HG03521 (cell line): ENCODE results near the gene COL6A2.

ENCODE experiments used
- ATAC-seq: cut with Tn5 transposase; IDR thresholded peaks from one replicate; pipeline ENCODE4 v1.9.1; 2021; ENCODE audit warnings: mild to moderate bottlenecking, moderate library complexity; ENCODE audit not compliant: unreplicated experiment

COL6A2 gene

GRCh38 chr21:46153247-46154154 lies 55.6 kb downstream of the COL6A2 start:
- no peak for ATAC-seq

- no peak for ATAC-seq
These were observed 56.4 kb downstream of the COL6A2 start for GRCh38 chr21:46154155-46154954.

DNA sequence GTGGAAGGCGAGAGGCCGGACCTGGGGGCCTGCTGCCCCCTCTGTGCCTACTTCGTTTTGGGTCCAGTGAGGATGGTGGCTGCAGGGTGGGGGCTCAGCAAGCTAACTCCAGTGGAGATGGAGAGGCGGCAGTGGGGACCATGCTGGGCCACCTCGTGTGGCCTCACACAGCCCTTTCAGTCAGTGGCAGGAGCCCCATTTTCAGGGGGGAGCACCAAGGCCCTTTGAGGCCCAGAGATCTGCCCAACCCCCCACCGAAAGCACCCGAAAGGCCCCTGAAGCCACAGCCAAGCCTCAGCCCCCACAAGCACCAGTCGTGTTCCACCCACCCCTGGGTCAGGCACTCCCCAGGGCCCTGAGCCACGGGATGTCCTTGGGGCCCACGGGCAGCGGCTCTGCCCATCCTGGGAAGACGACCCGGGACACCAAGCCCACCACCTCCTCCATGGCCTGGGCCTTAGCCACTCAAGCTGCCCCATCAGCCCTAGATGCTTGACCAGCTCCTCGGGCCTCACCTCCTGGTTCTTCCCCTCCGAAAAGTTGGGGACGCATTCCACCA lies 57.1 kb downstream of the COL6A2 start:
- no peak for ATAC-seq

DNA sequence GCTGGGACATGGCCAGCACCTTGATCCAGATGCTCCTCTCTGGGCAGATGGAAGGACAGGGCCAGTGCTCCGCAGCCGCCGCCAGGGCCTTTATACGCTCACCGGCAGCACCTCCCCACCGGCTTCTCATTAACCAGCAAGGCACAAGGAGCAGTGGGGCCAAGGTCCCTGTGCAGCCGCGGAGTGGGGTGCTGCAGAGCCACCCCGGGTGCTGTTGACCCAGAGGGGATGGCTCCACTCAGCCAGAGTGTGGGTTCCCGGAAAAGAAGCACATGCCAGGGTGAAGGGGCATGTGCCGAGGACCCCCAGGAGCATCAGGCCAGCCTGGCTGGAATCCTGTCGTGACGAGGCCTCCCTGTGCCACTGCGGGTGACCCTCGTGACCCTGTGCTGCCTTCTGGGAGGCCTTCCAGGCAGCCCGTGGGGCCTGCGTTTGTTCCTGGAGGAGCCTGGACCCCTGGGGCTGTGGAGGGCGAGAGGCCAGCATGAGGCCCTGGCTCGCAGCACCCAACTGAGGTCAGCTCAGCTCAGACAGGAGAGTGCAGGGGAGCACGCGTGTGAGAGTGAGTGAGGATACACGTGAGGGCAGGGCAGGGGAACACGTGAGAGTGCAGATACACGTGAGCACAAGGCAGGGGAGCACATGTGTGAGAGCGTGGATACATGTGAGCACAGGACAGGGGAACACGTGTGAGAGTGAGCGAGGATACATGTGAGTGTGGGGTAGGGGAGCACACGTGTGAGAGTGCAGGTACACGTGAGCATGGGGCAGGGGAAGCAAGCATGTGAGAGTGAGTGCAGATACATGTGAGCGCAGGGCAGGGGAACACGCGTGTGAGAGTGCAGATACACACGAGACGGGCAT lies 57.8 kb downstream of the COL6A2 start, which contains the start of gene FTCD:
Gene FTCD (minus strand): TSS at position 66 of the 864 bp plus-strand sequence. CDS start 56 bp downstream, at position 10.
- ATAC-seq: no peak

DNA sequence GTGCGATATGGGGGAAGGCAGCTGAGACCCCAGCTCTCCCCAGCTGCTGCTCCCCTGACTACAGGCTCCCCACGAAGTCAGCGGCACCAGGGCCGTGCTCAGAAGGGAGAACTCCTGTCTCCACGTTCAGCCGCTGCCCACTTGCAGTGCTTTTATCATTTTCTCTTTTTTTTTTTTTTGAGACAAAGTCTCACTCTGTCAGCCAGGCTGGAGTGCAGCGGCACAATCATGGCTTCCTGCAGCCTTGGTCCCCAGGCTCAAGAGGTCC lies 58.4 kb downstream of the COL6A2 start:
- no peak for ATAC-seq

DNA sequence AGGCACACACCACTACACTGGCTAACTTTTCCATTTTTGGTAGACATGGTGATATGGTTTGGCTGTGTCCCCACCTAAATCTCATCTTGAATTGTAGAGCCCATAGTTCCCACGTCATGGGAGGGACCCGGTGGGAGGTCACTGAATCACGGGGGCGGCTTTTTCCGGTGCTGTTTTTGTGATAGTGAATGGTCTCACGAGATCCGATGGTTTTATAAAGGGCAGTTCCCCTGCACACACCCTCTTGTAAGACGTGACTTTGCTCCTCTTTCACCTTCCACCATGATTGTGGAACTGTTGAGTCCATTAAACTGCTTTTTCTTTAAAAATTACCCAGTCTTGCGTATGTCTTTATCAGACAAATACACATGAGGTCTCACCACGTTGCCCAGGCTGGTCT lies 58.8 kb downstream of the COL6A2 start:
- ATAC-seq: no peak

- no peak for ATAC-seq
These were observed 59.6 kb downstream of the COL6A2 start for GRCh38 chr21:46157396-46157986.

DNA sequence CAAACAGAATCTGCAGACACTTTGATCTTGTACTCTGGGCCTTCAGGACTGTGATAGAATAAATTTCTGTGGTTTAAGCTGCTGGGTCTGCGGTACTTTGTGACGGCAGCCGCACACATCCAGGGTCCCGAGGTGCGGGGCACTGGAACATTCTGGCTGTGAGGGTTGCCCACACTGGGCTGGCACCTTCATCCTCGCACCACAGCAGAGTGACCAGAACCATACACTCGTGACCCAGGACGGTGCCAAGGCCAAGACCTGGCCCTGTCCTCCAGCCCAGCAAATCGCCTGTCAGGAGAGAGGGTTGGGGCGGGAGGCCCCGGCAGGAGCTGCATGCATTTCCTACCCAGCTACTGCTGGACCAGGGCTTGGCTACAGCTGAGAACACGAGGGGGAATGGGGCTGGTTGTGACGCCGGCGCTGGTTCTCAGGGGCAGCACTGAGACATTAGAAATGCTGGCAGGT lies 60.1 kb downstream of the COL6A2 start:
- no peak for ATAC-seq

DNA sequence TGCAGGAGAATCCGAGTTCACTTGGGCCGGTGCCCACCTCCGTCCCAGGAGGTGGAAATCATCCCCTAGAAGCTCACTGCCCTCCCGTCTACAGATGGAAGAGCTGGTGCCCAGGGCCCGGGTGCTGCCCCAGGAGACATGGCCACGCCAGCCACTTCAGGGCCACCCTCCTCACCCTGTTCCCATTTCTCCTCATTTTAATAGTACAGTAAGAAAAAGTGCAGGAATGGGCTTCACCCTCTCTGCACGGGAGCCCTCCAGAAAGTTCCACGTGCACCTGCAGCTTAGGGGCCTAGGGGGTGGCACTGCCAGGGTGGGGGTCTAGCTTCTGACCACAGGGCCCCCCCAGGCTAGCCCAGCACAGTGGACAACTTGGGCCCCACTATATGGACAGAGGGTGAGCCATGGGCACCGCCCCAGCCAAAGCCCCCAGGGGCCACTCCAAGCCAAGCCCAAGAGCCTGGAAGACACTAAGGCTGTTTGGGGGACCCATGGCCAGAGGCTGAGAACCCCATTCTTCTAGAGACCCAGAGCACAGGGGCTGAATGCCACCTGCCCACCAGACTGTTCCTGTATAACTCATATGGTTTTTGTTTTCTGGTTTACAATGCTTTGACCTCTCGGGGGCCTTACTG lies 60.9 kb downstream of the COL6A2 start:
- no peak for ATAC-seq

GRCh38 chr21:46159390-46159789 lies 61.5 kb downstream of the COL6A2 start:
- no peak for ATAC-seq

DNA sequence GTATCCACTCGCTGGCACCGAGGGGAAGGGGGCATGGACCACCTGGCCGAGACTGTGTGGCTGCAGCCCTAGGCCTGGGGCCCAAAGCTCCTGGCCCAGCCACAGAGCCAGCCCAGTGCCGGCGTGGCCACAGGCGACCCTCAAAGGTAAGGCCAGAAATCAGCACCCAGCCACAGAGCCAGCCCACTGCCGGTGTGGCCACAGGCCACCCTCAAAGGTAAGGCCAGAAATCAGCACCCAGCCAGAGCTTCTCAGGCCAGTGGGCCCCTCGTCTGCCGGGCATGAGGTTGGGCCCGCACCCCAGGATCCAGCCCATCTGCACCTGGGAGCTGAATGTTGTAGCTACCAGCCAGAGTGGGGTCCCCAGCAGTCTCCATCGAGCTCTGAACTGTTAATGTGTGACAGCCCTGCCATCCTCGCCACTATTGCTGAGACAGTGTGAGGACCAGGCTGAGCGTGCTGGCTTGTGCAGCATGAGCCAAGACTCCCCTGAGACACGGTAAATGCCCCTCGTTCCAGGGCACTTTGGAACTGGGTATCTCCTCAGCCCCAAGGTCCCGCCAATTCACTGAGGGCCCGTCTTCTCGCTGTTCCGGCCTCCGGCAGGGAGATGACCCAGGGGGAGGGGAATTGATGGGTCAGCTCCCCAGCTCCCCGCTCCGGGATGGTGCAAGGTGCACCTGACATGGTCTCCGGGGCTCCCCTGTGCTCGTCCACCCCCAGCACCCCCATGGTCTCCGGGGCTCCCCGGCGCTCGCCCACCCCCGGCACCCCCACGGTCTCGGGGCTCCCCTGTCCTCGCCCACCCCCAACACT lies 62.1 kb downstream of the COL6A2 start:
- ATAC-seq: no peak

- no peak for ATAC-seq
These were observed 62.7 kb downstream of the COL6A2 start for GRCh38 chr21:46160657-46160906.

DNA sequence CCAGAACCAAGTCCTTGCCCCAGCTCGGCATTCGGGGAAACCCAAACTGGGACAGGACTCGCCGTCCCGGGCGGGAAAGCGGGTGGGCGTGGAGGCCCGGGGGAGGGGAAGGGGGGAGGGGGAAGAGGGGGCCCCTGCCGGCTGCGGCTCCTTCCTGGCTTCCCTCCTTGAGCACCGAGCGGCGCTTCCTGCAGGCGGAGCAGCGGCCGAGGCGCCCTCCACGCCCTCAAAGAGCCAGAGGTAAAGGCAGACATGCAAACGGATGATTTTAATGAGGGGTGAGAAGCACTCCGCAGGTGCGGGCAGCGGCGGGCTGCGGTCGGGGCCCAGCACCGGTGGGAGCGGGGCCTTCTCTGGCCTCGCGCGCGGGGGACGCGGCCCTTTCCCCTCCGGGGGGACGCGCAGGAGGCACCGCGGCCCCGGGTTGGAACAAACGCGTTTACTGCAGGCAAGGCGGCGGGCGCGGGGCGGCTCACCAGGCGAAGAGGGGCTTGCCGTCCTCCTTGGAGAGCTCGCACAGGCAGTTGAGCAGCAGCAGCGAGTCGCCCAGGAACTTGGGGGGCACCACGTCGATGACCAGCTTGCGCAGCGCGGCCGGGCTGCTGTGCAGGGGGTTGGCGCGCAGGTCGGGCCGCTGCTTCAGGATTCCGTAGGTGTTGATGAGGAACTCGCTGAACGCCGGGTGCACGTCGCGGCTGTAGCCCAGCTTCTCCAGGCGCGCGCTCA lies 63.2 kb downstream of the COL6A2 start:
- no peak for ATAC-seq

- ATAC-seq: no peak
These were observed 64.0 kb downstream of the COL6A2 start for GRCh38 chr21:46161633-46162592.

DNA sequence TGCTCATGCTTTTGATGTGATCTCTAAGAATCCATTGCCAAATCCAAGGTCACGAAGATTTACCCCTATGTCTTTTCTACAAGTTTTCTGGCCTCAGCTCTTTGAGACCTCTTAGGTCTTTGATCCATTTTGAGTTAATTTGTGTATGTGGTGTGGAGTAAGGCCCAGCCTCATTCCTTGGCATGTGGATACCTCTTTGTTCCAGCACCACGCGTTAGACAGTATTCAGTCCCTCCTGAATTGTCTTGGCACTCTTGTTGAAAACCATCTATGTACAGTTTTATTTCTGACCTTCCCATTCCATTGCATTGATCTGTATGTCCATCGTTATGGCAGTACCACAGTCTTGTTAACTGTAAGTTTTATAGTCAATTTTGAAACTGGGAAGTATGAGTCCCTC lies 65.5 kb downstream of the COL6A2 start:
- no peak for ATAC-seq

DNA sequence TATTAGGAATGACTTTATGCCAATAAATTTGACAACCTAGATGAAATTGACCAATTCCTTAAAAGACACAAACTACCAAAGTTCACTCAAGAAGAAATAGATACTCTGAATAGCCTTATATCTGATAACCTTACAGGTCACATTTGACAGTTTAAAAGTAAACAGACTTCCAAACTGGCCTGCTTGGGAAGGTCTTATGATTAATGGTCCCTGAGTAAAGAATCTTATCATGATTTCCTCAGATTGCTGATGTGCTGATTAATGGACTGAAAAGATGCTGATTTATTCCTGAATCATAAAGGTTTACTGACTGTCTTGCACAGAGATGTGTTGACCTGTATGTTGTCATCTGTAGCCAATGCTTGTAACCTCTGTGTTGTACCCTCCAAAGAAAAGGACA lies 67.2 kb downstream of the COL6A2 start:
- no peak for ATAC-seq

- ATAC-seq: no peak
These were observed 70.3 kb downstream of the COL6A2 start for GRCh38 chr21:46168238-46168637.
